Smooth muscle cell (in vitro differentiated cells): ENCODE results near the gene AGAP1. TPM values are rescaled to one million over a fixed set of nuclear protein-coding genes. Genes with fewer than 3 reads are reported as not detected.

Source experiments
- DNase-seq: peaks from one replicate; lab custom pipeline; 2025; ENCODE audit not compliant: unreplicated experiment; lab: John Stamatoyannopoulos, UW
- H2AFZ ChIP-seq: fragments of 200-600 bp; sonication (generic); 2 replicates; pipeline ENCODE4 v1.6.0; 2016; ENCODE audit warnings: antibody characterized with exemption, low read depth, mild to moderate bottlenecking
- H3F3A ChIP-seq: fragments of 200-600 bp; sonication (generic); 2 replicates; pipeline ENCODE4 v1.6.0; 2017; ENCODE audit warnings: antibody characterized with exemption, low read depth
- H3K27ac ChIP-seq: fragments of 200-600 bp; sonication (generic); 2 replicates; pipeline ENCODE4 v1.5.1; 2016; ENCODE audit warnings: low read depth, mild to moderate bottlenecking
- H3K27me3 ChIP-seq: fragments of 200-600 bp; sonication (generic); 2 replicates; pipeline ENCODE4 v1.6.1; 2016; ENCODE audit warnings: low read depth, mild to moderate bottlenecking
- H3K36me3 ChIP-seq: fragments of 200-600 bp; sonication (generic); 2 replicates; pipeline ENCODE4 v1.5.1; 2016; ENCODE audit warnings: low read depth
- H3K4me1 ChIP-seq: fragments of 200-600 bp; sonication (generic); 2 replicates; pipeline ENCODE4 v1.5.1; 2016; ENCODE audit warnings: low read depth
- H3K4me2 ChIP-seq: fragments of 200-600 bp; sonication (generic); 2 replicates; pipeline ENCODE4 v1.6.0; 2016; ENCODE audit warnings: mild to moderate bottlenecking
- H3K4me3 ChIP-seq: fragments of 200-600 bp; sonication (generic); 2 replicates; pipeline ENCODE4 v1.5.1; 2016; ENCODE audit warnings: mild to moderate bottlenecking
- H3K79me2 ChIP-seq: fragments of 200-600 bp; sonication (generic); 2 replicates; pipeline ENCODE4 v1.6.0; 2016; ENCODE audit warnings: low read depth, mild to moderate bottlenecking
- H3K9ac ChIP-seq: fragments of 200-600 bp; sonication (generic); 2 replicates; pipeline ENCODE4 v1.6.0; 2016; ENCODE audit warnings: low read depth
- H3K9me3 ChIP-seq: fragments of 200-600 bp; sonication (generic); replicated peaks from 2 replicates; pipeline ENCODE4 v1.5.1; 2016; ENCODE audit warnings: low read depth
- H4K20me1 ChIP-seq: fragments of 200-600 bp; sonication (generic); 2 replicates; pipeline ENCODE4 v1.6.0; 2016; ENCODE audit warnings: low read depth
- WGBS: methylation state at CpG from one replicate; pipeline ENCODE4 v1.1.7; 2016; ENCODE audit warnings: low lambda C conversion rate; 5-methylcytosine and 5-hydroxymethylcytosine counted together
- polyA plus RNA-seq: library from polyadenylated mRNA; unstranded; fragments of >200 nt; fragmentation: Nextera tagmentation; extraction: Ambion mirVana; gene quantifications from 2 replicates; pipeline ENCODE4 v1.2.1, GENCODE V29; 2016
- total RNA-seq: library from RNA; depleted of rRNA; stranded (reverse); fragments of >200 nt; gene quantifications from 2 replicates; pipeline ENCODE4 v1.2.3, GENCODE V29; 2014
- TF ChIP-seq, protein P1 (sequence below): fragments of 200-600 bp; sonication (generic); IDR thresholded peaks from 2 replicates; pipeline ENCODE4 v1.5.1; 2017; ENCODE audit warnings: borderline replicate concordance, mild to moderate bottlenecking, antibody characterized with exemption; ENCODE audit not compliant: insufficient read depth, poor library complexity, severe bottlenecking

The AGAP1 gene
- total and polyA plus RNA-seq, 2 experiments from 2014 or later: 3.9 to 9.8 TPM

DNA sequence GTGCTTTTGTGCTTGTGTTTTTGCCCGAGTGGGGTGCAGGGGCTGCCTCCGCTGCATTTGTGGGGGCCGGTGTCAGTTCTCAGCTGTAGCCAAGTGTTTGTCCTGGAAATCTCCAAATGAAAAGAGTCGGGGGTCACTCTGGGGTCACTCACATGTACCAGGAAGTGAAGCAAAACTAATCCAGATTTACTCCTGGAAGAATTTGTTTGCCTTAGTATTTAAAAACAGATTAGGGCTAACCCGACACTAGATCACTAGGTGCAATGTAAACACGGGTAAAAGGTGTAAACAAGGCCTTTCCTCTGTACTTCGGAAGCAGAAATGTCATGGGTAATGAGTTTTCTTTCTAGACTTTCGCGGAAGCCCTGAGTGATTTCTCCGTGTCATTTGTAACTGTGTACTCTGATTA lies 624.0 kb downstream of the AGAP1 start:
- no peak for DNase-seq
- H3K27me3 ChIP-seq: no peaks in the 10 kb centered on the region
- no peaks in the 10 kb centered on the region for H3F3A ChIP-seq
- no peaks in the 10 kb centered on the region for H4K20me1 ChIP-seq
- no peak overlapping the region for H3K9ac ChIP-seq
- H3K36me3 ChIP-seq: no peaks in the 10 kb centered on the region
- 88% methylated on average over 10 of the region's 10 CpGs for whole genome bisulfite sequencing
- no peaks in the 10 kb centered on the region for H3K9me3 ChIP-seq
- H3K4me3 ChIP-seq: no peak overlapping the region
- peaks cover 8% of the 10 kb centered on the region for H3K4me1 ChIP-seq
- H3K79me2 ChIP-seq: no peaks in the 10 kb centered on the region
- TF ChIP-seq, protein P1, sequence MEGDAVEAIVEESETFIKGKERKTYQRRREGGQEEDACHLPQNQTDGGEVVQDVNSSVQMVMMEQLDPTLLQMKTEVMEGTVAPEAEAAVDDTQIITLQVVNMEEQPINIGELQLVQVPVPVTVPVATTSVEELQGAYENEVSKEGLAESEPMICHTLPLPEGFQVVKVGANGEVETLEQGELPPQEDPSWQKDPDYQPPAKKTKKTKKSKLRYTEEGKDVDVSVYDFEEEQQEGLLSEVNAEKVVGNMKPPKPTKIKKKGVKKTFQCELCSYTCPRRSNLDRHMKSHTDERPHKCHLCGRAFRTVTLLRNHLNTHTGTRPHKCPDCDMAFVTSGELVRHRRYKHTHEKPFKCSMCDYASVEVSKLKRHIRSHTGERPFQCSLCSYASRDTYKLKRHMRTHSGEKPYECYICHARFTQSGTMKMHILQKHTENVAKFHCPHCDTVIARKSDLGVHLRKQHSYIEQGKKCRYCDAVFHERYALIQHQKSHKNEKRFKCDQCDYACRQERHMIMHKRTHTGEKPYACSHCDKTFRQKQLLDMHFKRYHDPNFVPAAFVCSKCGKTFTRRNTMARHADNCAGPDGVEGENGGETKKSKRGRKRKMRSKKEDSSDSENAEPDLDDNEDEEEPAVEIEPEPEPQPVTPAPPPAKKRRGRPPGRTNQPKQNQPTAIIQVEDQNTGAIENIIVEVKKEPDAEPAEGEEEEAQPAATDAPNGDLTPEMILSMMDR: no peak
- H2AFZ ChIP-seq: no peak overlapping the region
- H3K4me2 ChIP-seq: no peak overlapping the region
- H3K27ac ChIP-seq: no peak overlapping the region

DNA sequence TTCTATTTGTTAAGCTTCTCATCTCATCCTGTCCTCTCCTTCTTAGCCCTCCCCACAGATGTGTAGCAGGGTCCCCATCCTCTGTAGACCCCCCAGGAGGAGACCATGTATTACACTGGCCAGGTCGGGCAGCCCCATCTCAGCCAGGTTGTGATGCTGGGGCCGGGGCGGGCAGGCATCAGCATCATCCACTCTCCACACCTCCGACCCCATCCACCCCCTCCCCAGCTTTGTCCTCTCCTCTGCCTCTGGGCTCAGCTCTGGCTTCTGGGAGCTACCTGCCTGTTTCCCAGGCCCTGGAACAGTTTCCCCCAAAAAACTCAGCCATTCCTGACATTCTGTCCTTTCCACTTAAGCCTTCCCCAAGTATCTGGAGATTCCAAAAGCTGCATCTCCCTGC lies 625.2 kb downstream of the AGAP1 start:
- Histone ChIP-seq H3K4me1 (peaks cover 8% of the 10 kb centered on the region), H3K27me3 (no peaks in the 10 kb centered on the region), H3K79me2 (no peaks in the 10 kb centered on the region), H4K20me1 (no peaks in the 10 kb centered on the region), H3K9me3 (no peaks in the 10 kb centered on the region), H3K9ac (no peak overlapping the region), H2AFZ (no peak overlapping the region), H3F3A (no peaks in the 10 kb centered on the region), H3K4me2 (no peak overlapping the region), H3K27ac (no peak overlapping the region), H3K36me3 (no peaks in the 10 kb centered on the region), H3K4me3 (no peak overlapping the region)
- no peak for DNase-seq
- TF ChIP-seq, protein P1: no peak
- 92% methylated on average over 4 of the region's 4 CpGs for WGBS

DNA sequence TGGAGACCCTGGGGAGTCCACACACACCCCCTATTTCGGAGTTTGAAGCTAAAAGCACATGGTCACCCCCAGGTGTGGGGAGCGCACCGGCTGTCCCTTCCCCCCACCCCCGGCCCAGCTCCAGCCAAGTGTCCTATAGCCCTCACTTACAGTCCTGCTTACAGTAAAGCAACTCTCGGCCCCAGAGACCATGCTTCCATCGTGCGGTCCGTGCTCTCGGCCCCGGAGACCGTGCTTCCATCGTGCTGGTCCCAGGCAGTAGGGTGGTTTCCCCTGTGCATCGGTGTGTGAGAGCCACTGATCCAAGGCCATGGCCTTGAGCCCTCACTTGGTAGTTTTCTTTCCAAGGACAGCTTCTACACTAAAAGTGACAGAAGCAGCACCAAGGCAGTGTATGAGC lies 625.6 kb downstream of the AGAP1 start:
- Histone ChIP-seq H3K4me2 (no peak overlapping the region), H2AFZ (no peak overlapping the region), H3F3A (no peaks in the 10 kb centered on the region), H3K4me3 (no peak overlapping the region), H3K9ac (no peak overlapping the region), H3K9me3 (no peaks in the 10 kb centered on the region), H3K27me3 (no peaks in the 10 kb centered on the region), H3K36me3 (no peaks in the 10 kb centered on the region), H3K27ac (no peak overlapping the region), H4K20me1 (no peaks in the 10 kb centered on the region), H3K79me2 (no peaks in the 10 kb centered on the region), H3K4me1 (peaks cover 8% of the 10 kb centered on the region)
- WGBS: 80% methylated on average over 13 of the region's 13 CpGs
- DNase-seq: no peak
- TF ChIP-seq, protein P1: no peak

DNA sequence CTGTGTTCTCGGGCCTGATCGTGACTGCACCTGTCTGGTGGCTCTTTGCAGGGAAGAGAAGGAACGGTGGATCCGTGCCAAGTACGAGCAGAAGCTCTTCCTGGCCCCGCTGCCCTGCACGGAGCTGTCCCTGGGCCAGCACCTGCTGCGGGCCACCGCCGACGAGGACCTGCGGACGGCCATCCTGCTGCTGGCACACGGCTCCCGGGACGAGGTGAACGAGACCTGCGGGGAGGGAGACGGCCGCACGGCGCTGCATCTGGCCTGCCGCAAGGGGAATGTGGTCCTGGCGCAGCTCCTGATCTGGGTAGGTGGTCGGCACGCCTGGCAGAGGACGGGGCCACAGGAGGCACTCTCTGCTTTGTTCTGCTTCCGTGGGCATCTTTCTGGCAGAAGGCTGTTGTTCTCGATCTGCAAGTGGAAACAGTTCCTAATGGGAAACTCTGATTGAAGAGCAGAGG lies 626.3 kb downstream of the AGAP1 start:
- DNase-seq: no peak
- WGBS: 94% methylated on average over 29 of the region's 29 CpGs
- peaks cover 8% of the 10 kb centered on the region for H3K4me1 ChIP-seq
- H4K20me1 ChIP-seq: no peaks in the 10 kb centered on the region
- TF ChIP-seq, protein P1: no peak
- no peaks in the 10 kb centered on the region for H3K27me3 ChIP-seq
- H3K4me2 ChIP-seq: no peak overlapping the region
- H3K79me2 ChIP-seq: no peaks in the 10 kb centered on the region
- no peaks in the 10 kb centered on the region for H3F3A ChIP-seq
- H3K27ac ChIP-seq: no peak overlapping the region
- no peak overlapping the region for H2AFZ ChIP-seq
- H3K9ac ChIP-seq: no peak overlapping the region
- no peaks in the 10 kb centered on the region for H3K36me3 ChIP-seq
- H3K4me3 ChIP-seq: no peak overlapping the region
- H3K9me3 ChIP-seq: no peaks in the 10 kb centered on the region
